ENCODE data around the gene CCDC50.

- no peak for TF ChIP-seq POLR2A (IDR thresholded peaks at IDR 0.05)
- TF ChIP-seq, protein P1, sequence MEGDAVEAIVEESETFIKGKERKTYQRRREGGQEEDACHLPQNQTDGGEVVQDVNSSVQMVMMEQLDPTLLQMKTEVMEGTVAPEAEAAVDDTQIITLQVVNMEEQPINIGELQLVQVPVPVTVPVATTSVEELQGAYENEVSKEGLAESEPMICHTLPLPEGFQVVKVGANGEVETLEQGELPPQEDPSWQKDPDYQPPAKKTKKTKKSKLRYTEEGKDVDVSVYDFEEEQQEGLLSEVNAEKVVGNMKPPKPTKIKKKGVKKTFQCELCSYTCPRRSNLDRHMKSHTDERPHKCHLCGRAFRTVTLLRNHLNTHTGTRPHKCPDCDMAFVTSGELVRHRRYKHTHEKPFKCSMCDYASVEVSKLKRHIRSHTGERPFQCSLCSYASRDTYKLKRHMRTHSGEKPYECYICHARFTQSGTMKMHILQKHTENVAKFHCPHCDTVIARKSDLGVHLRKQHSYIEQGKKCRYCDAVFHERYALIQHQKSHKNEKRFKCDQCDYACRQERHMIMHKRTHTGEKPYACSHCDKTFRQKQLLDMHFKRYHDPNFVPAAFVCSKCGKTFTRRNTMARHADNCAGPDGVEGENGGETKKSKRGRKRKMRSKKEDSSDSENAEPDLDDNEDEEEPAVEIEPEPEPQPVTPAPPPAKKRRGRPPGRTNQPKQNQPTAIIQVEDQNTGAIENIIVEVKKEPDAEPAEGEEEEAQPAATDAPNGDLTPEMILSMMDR (IDR thresholded peaks at IDR 0.05), result no peak
These were observed 88.2 kb downstream of the CCDC50 start for GRCh38 chr3:191417457-191417729.

Measured in lower leg skin (tissue), 3 donors.